ENCODE results near the gene XPO4.

XPO4 gene

GRCh38 chr13:20826301-20826700, 76.2 kb downstream of the XPO4 start:
- Histone ChIP-seq H3F3A (ENCODE audit: insufficient read depth) (peaks cover 25% of the 10 kb centered on the region; the same call in 1 of the 2 replicates), H3K4me3 (ENCODE audit: insufficient read depth, low read length, poor library complexity, severe bottlenecking) (no peak overlapping the region), H2AFZ (ENCODE audit: low read depth, low read length, severe bottlenecking) (no peak overlapping the region), H3K79me2 (ENCODE audit: insufficient read depth, low read length) (0 out of 2 replicates have a peak, but pooled peaks cover 5% of the 10 kb centered on the region), H3K27me3 (ENCODE audit: low read length) (no peaks in the 10 kb centered on the region), H3K9me2 (replicated peaks; ENCODE audit: insufficient read depth, low read length) (no peaks in the 10 kb centered on the region), H3K9ac (ENCODE audit: low read length) (no peak overlapping the region), H3K27ac (ENCODE audit: low read depth, low read length) (no peak overlapping the region), H3K9me3 (ENCODE audit: insufficient read depth, low read length) (no peaks in the 10 kb centered on the region), H3K36me3 (ENCODE audit: low read length) (peaks cover 10% of the 10 kb centered on the region; the same call in 1 of the 2 replicates), H3K4me2 (ENCODE audit: low read depth, low read length, poor library complexity, severe bottlenecking) (no peak overlapping the region), H4K20me1 (ENCODE audit: low read depth, low read length) (no peaks in the 10 kb centered on the region)
- TF ChIP-seq EZH2phosphoT487 (conservative IDR thresholded peaks at IDR 0.05; ENCODE audit: low read length): no peak

GRCh38 chr13:20825477-20825875, 77.1 kb downstream of the XPO4 start:
- H3K9me3 ChIP-seq (ENCODE audit: insufficient read depth, low read length): no peaks in the 10 kb centered on the region
- 0 out of 2 replicates have a peak, but pooled peaks cover 5% of the 10 kb centered on the region for H3K79me2 ChIP-seq (ENCODE audit: insufficient read depth, low read length)
- H3K27ac ChIP-seq (ENCODE audit: low read depth, low read length): no peak overlapping the region
- no peak overlapping the region for H3K4me2 ChIP-seq (ENCODE audit: low read depth, low read length, poor library complexity, severe bottlenecking)
- H3K27me3 ChIP-seq (ENCODE audit: low read length): no peaks in the 10 kb centered on the region
- H3K9me2 ChIP-seq (replicated peaks; ENCODE audit: insufficient read depth, low read length): no peaks in the 10 kb centered on the region
- no peaks in the 10 kb centered on the region; the same call in 1 of the 2 replicates for H4K20me1 ChIP-seq (ENCODE audit: low read depth, low read length)
- H3K4me3 ChIP-seq (ENCODE audit: insufficient read depth, low read length, poor library complexity, severe bottlenecking): no peak overlapping the region
- H3K9ac ChIP-seq (ENCODE audit: low read length): no peak overlapping the region
- H3K36me3 ChIP-seq (ENCODE audit: low read length): peaks cover 17% of the 10 kb centered on the region; the same call in 1 of the 2 replicates
- no peak overlapping the region for H2AFZ ChIP-seq (ENCODE audit: low read depth, low read length, severe bottlenecking)
- no peak for TF ChIP-seq EZH2phosphoT487 (conservative IDR thresholded peaks at IDR 0.05; ENCODE audit: low read length)
- TF ChIP-seq, protein P1, sequence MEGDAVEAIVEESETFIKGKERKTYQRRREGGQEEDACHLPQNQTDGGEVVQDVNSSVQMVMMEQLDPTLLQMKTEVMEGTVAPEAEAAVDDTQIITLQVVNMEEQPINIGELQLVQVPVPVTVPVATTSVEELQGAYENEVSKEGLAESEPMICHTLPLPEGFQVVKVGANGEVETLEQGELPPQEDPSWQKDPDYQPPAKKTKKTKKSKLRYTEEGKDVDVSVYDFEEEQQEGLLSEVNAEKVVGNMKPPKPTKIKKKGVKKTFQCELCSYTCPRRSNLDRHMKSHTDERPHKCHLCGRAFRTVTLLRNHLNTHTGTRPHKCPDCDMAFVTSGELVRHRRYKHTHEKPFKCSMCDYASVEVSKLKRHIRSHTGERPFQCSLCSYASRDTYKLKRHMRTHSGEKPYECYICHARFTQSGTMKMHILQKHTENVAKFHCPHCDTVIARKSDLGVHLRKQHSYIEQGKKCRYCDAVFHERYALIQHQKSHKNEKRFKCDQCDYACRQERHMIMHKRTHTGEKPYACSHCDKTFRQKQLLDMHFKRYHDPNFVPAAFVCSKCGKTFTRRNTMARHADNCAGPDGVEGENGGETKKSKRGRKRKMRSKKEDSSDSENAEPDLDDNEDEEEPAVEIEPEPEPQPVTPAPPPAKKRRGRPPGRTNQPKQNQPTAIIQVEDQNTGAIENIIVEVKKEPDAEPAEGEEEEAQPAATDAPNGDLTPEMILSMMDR (IDR thresholded peaks at IDR 0.05; ENCODE audit: insufficient read depth, low read length, poor library complexity, severe bottlenecking): no peak
- H3F3A ChIP-seq (ENCODE audit: insufficient read depth): peaks cover 25% of the 10 kb centered on the region; the same call in 1 of the 2 replicates

DNA sequence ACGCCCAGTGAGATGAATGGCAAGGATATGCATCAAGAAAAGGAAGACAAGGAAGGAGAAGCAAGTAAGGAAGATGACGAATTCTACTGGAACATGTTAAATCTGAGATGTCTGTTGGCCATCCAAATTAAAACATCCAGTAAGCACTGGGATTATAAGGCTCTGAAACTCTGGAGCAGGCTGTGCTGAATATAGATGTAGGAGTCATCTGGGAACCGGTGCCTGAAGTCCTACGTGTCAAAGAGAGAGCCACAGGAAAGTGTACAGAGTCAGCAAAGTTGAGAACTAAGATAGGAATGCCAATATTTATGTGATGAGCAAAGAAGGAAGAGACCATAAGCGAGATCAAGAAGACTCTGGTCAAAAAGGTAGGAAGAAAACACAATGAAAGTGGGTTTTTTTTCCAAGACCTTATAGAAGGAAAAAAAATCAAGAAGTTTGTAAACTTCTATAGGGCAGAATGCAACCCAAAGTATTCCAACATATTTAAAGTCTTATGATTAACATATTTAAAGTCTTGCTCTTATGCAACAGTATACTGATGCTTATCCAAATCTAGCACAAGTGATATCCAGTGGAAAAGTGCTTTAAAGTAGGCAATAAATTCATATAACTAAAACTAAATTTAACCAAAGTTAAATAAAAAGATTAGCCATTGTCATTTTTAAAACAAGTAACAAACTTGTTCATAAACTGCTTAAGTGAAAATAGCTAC, 77.6 kb downstream of the XPO4 start:
- H3K27me3 ChIP-seq (ENCODE audit: low read length): no peaks in the 10 kb centered on the region
- no peak overlapping the region for H3K4me3 ChIP-seq (ENCODE audit: insufficient read depth, low read length, poor library complexity, severe bottlenecking)
- no peaks in the 10 kb centered on the region; the same call in 1 of the 2 replicates for H4K20me1 ChIP-seq (ENCODE audit: low read depth, low read length)
- no peak for TF ChIP-seq EZH2phosphoT487 (conservative IDR thresholded peaks at IDR 0.05; ENCODE audit: low read length)
- no peaks in the 10 kb centered on the region for H3K9me3 ChIP-seq (ENCODE audit: insufficient read depth, low read length)
- no peak overlapping the region for H3K9ac ChIP-seq (ENCODE audit: low read length)
- no peak overlapping the region for H2AFZ ChIP-seq (ENCODE audit: low read depth, low read length, severe bottlenecking)
- no peaks in the 10 kb centered on the region for H3K9me2 ChIP-seq (replicated peaks; ENCODE audit: insufficient read depth, low read length)
- 0 out of 2 replicates have a peak, but pooled peaks cover 5% of the 10 kb centered on the region for H3K79me2 ChIP-seq (ENCODE audit: insufficient read depth, low read length)
- peaks cover 19% of the 10 kb centered on the region; the same call in 1 of the 2 replicates for H3F3A ChIP-seq (ENCODE audit: insufficient read depth)
- H3K27ac ChIP-seq (ENCODE audit: low read depth, low read length): no peak overlapping the region
- H3K36me3 ChIP-seq (ENCODE audit: low read length): peaks cover 18% of the 10 kb centered on the region; the same call in 1 of the 2 replicates
- no peak overlapping the region for H3K4me2 ChIP-seq (ENCODE audit: low read depth, low read length, poor library complexity, severe bottlenecking)

DNA sequence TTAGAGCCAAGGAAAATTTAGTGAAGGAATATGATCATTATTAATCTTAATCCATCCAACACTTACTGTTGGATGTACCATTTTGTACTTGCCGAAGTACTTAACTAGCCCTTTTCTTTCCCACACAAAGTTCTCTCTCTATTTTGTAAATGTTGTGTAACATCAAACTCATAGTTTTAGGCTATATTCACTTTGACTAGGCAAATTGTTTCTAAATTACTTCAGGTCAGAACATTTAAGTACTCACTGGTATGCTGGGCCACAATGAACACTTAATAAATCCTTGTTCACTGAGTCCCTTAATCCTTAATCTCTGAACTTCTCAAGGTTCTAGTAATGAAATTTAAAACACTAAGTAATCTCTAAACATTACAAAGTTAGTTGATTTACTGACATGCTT, 79.5 kb downstream of the XPO4 start:
- H3K4me3 ChIP-seq (ENCODE audit: insufficient read depth, low read length, poor library complexity, severe bottlenecking): no peak overlapping the region
- H3K27ac ChIP-seq (ENCODE audit: low read depth, low read length): no peak overlapping the region
- H2AFZ ChIP-seq (ENCODE audit: low read depth, low read length, severe bottlenecking): no peak overlapping the region
- H3F3A ChIP-seq (ENCODE audit: insufficient read depth): 0 out of 2 replicates have a peak, but pooled peaks cover 8% of the 10 kb centered on the region
- no peaks in the 10 kb centered on the region for H3K9me3 ChIP-seq (ENCODE audit: insufficient read depth, low read length)
- no peaks in the 10 kb centered on the region for H3K27me3 ChIP-seq (ENCODE audit: low read length)
- H3K9me2 ChIP-seq (replicated peaks; ENCODE audit: insufficient read depth, low read length): no peaks in the 10 kb centered on the region
- H3K79me2 ChIP-seq (ENCODE audit: insufficient read depth, low read length): peaks cover 5% of the 10 kb centered on the region; the same call in 1 of the 2 replicates
- no peak overlapping the region for H3K4me2 ChIP-seq (ENCODE audit: low read depth, low read length, poor library complexity, severe bottlenecking)
- H4K20me1 ChIP-seq (ENCODE audit: low read depth, low read length): no peaks in the 10 kb centered on the region; the same call in 1 of the 2 replicates
- TF ChIP-seq EZH2phosphoT487 (conservative IDR thresholded peaks at IDR 0.05; ENCODE audit: low read length): no peak
- H3K36me3 ChIP-seq (ENCODE audit: low read length): peaks cover 18% of the 10 kb centered on the region; the same call in 1 of the 2 replicates
- no peak overlapping the region for H3K9ac ChIP-seq (ENCODE audit: low read length)

All from SU-DHL-6 (cell line).